Osteocyte (in vitro differentiated cells): ENCODE results near the gene UBAC2. TPM values are rescaled to one million over a fixed set of nuclear protein-coding genes. Genes with fewer than 3 reads are reported as not detected.

ENCODE experiments used
- DNase-seq: peaks from one replicate; pipeline ENCODE4 v3.0.0; 2021; ENCODE audit warnings: mixed read lengths; ENCODE audit not compliant: unreplicated experiment; ENCODE audit errors: extremely low spot score
- H3K27ac Mint-ChIP-seq: one replicate; pipeline ENCODE4 v1.8.0; 2021; ENCODE audit warnings: mild to moderate bottlenecking, mixed read lengths; ENCODE audit not compliant: unreplicated experiment
- H3K27me3 Mint-ChIP-seq: one replicate; pipeline ENCODE4 v1.8.0; 2021; ENCODE audit warnings: mixed read lengths; ENCODE audit not compliant: unreplicated experiment
- H3K36me3 Mint-ChIP-seq: one replicate; pipeline ENCODE4 v1.8.0; 2021; ENCODE audit warnings: mixed read lengths; ENCODE audit not compliant: unreplicated experiment
- H3K4me1 Mint-ChIP-seq: one replicate; pipeline ENCODE4 v1.8.0; 2021; ENCODE audit warnings: mixed read lengths; ENCODE audit not compliant: unreplicated experiment
- H3K4me3 Mint-ChIP-seq: one replicate; pipeline ENCODE4 v1.8.0; 2021; ENCODE audit warnings: mild to moderate bottlenecking, moderate library complexity, mixed read lengths; ENCODE audit not compliant: unreplicated experiment
- H3K9me3 Mint-ChIP-seq: one replicate; pipeline ENCODE4 v1.8.0; 2021; ENCODE audit warnings: mixed read lengths; ENCODE audit not compliant: unreplicated experiment
- total RNA-seq: library from RNA; stranded (reverse); gene quantifications from 2 replicates; pipeline ENCODE4 v1.2.1, GENCODE V29; 2021
- TF ChIP-seq, protein P1 (sequence below): fragments of 200-600 bp; sonication (generic); IDR thresholded peaks from 2 replicates; pipeline ENCODE4 v1.5.0; 2021; ENCODE audit warnings: antibody characterized with exemption, mild to moderate bottlenecking, moderate library complexity

Gene UBAC2
- total RNA-seq, 1 donor from 2014 or later = 64.0 TPM

DNA sequence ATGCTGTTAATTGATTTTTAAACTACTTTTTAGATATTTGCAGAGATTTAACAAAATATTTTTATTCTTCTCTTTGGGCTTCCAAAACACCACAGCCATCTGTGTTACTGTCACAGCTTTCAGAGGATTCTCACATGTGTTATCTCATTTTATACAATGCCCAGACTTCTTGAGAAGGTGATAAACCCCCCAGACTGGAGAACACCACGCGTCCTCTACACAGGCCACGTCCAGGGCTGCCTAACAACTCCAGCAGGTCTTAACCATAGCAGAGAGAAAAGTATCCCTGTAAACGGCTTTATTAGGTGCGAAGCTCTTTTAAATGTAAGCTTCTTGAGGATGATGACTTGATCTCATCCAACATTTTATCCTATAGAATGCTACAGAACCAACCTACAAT lies 104.5 kb downstream of the UBAC2 start:
- H3K36me3 Mint-ChIP-seq = peaks cover 7% of the 10 kb centered on the region
- H3K9me3 Mint-ChIP-seq = no peaks in the 10 kb centered on the region
- H3K4me1 Mint-ChIP-seq = peaks cover 31% of the 10 kb centered on the region
- no peak for DNase-seq
- TF ChIP-seq, protein P1, sequence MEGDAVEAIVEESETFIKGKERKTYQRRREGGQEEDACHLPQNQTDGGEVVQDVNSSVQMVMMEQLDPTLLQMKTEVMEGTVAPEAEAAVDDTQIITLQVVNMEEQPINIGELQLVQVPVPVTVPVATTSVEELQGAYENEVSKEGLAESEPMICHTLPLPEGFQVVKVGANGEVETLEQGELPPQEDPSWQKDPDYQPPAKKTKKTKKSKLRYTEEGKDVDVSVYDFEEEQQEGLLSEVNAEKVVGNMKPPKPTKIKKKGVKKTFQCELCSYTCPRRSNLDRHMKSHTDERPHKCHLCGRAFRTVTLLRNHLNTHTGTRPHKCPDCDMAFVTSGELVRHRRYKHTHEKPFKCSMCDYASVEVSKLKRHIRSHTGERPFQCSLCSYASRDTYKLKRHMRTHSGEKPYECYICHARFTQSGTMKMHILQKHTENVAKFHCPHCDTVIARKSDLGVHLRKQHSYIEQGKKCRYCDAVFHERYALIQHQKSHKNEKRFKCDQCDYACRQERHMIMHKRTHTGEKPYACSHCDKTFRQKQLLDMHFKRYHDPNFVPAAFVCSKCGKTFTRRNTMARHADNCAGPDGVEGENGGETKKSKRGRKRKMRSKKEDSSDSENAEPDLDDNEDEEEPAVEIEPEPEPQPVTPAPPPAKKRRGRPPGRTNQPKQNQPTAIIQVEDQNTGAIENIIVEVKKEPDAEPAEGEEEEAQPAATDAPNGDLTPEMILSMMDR = no peak
- H3K4me3 Mint-ChIP-seq = no peak overlapping the region
- H3K27me3 Mint-ChIP-seq = no peaks in the 10 kb centered on the region
- no peak overlapping the region for H3K27ac Mint-ChIP-seq

DNA sequence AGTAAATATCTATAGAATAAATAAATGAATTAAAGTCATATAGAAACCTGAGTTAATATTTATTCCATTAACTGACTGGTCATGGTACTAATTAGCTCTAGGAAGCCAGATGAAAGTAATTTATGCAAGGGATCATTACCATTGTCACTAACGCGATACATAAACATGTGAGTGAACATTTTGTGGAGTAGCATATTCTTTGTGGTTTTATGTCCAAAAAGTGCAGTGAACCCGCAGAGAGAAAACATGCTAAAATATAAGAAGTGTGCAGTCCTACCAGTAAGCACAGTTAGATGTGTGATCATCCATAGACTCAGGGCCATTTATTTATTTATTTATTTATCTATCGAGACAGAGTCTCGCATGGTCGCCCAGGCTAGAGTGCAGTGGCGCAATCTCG lies 104.9 kb downstream of the UBAC2 start:
- Mint-ChIP-seq H3K4me1 (peaks cover 35% of the 10 kb centered on the region), H3K27me3 (no peaks in the 10 kb centered on the region), H3K27ac (no peak overlapping the region), H3K4me3 (no peak overlapping the region), H3K36me3 (peaks cover 7% of the 10 kb centered on the region), H3K9me3 (no peaks in the 10 kb centered on the region)
- TF ChIP-seq, protein P1 = no peak
- DNase-seq = no peak

DNA sequence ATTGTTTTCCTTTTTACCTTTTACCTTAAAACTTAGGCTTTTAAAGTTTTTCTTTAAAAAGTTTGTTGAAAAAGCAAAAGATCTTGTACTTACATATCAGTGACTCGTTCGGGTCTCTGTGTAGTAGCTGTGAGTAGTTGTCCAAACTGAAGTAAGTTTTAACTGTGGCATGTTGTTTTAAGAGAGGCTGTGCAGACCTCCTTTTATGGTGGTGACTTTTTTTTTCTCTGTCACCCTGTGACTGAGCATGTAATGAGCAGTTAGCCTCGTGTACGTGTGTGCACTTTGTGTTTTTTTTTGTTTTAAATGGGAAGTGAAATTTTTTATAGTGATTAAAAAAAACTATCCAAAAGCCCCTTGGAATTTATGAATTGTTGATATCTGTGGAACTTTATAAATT lies 106.6 kb downstream of the UBAC2 start, which contains the start of gene GPR183:
Gene GPR183 (minus strand): TSS at position 153 of the 400 bp plus-strand sequence. CDS start 11,254 bp downstream, outside the sequence.
- H3K9me3 Mint-ChIP-seq = no peaks in the 10 kb centered on the region

DNA sequence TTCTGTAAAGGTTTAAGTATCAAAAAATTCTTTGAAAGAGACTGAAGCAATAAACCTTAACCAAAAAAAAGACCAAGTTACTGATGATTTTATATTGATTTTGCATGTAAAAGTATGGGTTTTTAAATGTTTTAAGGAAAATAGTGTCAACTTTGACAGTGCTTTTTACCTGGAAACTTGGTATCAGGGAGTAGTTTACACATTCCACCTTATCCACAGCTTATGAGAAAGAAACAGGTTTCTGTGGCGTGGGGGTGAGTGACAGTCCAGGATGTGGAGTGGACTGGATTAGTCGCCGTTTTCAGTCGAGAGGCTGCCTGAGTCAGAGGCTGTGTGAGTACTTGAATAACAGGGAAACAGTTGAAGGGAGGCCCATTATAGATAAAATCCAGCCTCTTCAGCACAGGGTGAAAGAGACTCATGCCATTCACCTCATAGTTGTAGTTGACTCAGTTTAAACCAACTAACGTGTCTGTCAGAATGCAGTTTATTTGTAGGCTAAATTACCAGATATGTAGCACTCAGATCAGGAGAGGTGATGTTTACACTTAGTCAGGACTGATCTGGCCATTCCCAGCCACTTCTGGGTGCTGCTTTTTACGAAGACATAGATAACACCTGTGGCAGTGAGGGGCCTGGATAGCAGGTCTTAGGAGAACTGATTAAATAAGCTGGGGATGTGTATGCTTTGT lies 107.1 kb downstream of the UBAC2 start:
- Mint-ChIP-seq H3K36me3 (peaks cover 7% of the 10 kb centered on the region), H3K9me3 (no peaks in the 10 kb centered on the region), H3K4me1 (peaks cover 50% of the 10 kb centered on the region), H3K27me3 (no peaks in the 10 kb centered on the region), H3K4me3 (no peak overlapping the region), H3K27ac (peak overlapping the region; percentile 78)
- TF ChIP-seq, protein P1 = no peak
- DNase-seq = no peak

More for the DNA sequence above, 106.6 kb downstream of the UBAC2 start, which contains the start of gene GPR183:
- peak within 1 kb of the TSS; percentile 78 for H3K27ac Mint-ChIP-seq
- DNase-seq = no peak
- TF ChIP-seq, protein P1 = no peak
- peaks cover 7% of the 10 kb centered on the region for H3K36me3 Mint-ChIP-seq
- H3K4me1 Mint-ChIP-seq = peaks cover 48% of the 10 kb centered on the region
- no peaks in the 10 kb centered on the region for H3K27me3 Mint-ChIP-seq
- H3K4me3 Mint-ChIP-seq = no peak within 1 kb of the TSS

DNA sequence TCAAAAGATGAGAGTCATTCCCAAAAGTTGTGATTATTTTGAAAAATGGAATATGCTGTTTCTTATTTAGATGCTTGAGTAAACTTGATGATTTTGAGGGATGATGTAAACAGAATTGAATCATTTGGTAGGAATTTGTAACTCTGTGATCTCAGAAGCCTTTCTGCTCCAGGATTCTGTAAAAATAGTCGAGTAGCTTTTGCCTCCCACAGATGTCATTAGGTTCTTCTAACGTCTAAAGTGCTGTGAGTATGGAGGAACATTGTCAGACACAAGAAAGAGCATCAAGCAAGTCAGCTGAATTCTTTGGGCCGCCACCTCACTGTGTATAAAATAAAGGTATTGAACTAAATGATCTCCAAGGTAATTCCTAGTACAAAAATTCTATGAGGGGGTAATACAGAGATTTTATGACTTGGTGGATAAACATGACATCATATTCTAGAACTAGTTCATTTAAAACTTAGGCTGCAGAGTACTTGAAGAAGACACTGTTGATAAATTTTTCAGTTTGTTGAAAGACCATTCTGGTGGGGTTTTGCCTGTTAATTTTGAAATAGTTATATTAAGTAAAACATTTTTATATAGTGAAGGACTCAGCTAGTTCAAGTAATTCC lies 107.9 kb downstream of the UBAC2 start:
- Mint-ChIP-seq H3K27ac (peak overlapping the region; percentile 78), H3K9me3 (no peaks in the 10 kb centered on the region), H3K27me3 (no peaks in the 10 kb centered on the region), H3K4me3 (no peak overlapping the region), H3K36me3 (peaks cover 10% of the 10 kb centered on the region), H3K4me1 (peaks cover 54% of the 10 kb centered on the region)
- no peak for DNase-seq
- TF ChIP-seq, protein P1 = no peak
